ENCODE measurements around the gene KRT80.

The KRT80 gene

DNA sequence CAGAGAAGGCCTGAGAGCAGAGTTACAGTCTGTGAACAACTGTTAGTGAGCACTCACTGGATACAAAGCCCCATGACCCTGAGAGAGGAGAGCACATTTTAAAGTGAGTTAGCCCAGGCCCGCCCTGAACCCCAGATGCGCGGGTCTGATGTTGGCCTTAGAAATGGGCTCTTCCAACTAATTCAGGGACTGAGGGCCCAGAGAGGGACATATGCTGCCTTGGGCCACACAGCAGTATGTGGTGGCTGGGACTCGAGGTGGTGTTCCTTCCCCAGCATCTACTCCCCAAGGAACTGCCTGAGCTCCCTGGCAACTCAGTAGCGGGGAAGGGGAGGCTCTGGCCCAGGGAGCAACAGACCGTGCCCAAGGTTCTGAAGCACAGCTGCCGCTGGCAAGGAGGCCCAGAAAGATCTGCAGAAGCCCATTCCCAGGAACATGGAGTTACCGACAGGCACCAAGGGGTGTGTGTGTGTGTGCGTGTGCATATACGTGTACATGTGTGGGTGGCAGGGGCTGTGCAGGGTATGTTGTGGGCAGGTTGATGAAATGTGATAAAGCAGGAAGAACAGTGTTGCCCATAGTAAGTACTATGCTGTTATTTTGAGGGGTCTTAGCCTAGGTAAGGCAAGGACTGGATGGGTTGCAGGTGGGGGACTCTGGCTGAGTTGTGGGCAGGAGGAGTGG lies 40.5 kb downstream of the KRT80 start:
- DNase-seq: no peak

DNA sequence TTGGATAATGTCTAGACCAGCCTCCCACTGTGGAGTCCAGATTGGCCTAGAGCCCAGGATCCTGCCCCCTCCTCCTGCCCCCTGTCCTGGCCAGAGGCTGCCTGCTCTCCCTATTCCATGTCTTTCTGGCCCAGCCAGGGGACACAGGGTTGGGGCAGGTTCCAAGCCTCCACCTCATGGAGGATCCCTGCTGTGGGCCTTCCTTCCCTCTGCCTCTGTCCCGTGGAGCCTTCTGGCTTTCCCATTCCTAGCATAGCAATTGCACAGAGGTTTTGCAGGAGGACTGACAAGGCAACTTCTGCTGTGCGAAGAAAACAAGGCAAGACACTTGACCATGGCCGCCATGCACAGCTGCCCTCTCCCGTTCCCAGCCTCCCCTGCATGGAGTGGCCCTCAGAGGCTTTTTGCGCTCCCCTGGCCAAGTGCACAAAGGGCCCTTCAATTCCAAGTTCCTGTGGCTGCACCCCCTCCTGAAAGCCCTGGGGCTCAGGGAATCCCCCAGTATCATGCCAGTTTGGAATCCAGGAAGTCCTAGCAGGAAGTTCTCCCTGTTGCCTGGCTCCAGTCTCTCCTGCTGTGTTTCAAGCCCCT lies 42.1 kb downstream of the KRT80 start:
- DNase-seq: no peak

DNA sequence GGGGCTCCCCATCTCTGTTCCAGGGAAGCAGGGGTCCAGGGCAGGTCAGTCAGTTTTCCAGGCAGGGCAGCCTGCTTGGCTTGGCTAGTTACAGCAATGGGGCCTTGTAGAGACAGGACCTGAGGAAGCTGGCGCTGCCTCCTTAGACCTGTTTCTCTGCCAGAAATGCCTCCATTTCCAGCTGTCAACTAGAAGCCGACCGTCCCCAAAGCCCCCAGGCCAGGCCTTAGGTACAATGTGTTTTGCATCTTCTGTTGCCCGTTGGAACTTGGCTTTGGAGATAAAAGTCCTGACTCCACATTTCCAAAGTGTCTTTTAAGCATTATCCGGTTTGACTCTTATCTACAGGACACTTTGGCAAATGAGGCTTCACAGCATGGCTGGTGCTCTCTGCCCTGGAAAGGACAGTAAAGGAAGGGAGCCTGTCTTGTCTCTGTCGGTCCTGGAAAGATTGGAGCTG lies 42.6 kb downstream of the KRT80 start:
- DNase-seq: no peak

DNA sequence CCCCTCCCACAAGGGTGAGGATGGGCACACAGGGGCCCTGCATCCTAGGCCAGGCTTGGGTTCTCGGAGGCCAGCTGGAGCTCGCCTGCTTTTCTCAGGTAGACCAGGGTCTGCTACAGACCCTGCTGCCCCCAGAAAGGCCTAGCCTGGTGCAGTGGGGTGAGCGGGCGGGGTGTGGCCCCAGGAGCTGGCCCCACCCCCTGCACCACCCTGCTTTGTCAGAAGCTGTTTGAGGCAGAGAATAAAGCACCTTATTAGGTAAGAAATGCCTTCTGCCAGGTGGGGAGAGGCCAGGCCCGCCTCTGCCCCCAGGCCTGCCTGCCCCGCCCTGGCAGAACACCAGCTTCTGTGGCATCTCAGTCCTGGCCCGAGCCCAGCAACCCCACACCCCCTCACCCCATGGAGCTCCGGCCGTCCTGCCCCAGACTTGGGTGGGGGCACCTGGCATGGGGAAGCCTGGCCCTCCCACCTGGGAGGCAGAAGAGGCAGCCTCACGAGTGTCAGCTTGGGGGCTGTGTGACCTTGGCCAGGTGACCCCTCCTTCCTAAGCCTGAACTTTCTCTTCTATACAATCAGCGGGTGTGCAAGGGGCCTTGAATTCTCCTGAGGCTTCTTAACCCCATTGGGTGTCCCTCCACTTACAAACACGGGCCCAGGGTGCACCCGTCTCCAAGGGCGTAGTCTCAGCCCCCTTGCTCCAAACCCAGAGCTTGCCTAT lies 43.2 kb downstream of the KRT80 start:
- DNase-seq: no peak

DNA sequence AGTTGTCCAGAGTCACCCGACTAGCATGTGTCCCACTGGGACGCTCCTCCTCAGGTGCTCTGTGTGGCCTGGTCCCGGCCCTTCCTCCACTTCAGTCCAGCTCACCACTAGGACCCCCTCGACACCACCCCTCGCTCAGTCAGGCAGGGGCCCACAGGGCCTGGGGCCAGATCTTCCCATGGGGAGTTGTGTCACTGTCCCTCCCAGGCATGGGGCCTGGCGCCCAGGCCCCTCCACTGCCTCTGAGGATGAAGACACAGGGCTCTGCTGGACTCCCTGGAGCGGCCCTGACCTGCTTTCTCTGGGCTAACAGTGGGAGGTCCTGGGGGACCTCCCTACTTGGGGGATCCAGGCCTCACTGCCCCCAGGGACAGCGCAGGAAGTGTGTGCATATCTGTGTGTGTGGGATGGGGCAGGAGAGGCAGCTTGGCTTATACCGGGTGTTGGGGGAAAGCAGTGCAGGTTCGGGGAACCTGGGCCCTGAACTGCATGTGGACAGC lies 43.8 kb downstream of the KRT80 start:
- no peak for DNase-seq

DNA sequence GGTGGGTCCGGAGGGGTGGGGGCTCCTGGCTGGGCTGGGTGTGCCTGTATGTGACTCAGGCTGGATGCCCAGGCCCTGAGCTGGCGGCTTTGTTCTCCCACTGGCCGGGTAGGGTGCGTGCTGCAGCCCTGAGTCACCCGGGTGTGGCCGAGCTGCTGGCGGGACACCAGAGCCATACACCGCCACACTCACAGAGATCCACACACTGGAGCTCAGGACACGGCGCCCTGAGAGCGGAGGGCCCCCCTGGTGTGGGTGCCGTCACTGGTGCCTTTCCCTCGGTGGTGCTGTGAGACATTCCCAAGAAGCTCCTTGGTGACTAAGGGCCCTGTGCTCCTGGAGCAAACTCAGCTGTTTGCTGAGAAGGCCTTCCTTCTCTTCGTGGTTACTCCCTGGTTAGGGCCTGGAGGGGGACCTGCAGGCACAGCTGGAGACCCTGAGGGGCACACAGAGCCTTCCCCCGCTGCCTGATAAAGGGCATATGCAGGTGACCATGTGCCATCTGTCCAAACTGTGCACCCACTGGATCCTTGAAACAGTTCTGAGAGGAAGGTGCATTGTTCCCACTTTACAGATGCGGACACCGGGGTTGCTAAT lies 44.3 kb downstream of the KRT80 start:
- DNase-seq: no peak

DNA sequence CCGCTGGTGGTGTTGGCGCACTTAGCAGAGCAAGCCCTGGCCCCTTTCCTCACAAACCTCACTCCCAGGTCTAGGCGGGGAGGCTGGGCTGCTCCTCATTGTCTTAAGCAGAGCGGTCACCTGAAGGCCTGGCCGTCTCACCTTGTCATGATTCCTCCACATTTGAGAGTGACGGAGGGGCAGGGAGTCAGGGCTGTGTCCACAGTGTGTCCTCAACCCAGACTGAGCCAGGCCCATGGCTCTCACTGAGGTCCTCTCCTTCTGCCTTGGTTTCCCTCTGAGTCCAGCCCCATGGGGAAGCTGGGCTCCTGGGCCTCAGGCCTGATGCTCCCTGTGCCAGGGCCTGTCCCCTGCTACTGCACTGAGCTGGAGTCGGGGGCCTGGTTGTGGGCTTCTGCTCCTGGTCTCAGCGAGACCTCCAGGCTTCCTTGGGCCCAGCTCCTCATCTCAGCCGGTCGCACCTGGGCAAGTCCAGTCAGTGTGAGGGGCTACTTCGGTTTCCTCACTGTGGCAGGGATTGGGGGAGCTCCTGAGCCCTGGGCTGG lies 44.9 kb downstream of the KRT80 start:
- no peak for DNase-seq

DNA sequence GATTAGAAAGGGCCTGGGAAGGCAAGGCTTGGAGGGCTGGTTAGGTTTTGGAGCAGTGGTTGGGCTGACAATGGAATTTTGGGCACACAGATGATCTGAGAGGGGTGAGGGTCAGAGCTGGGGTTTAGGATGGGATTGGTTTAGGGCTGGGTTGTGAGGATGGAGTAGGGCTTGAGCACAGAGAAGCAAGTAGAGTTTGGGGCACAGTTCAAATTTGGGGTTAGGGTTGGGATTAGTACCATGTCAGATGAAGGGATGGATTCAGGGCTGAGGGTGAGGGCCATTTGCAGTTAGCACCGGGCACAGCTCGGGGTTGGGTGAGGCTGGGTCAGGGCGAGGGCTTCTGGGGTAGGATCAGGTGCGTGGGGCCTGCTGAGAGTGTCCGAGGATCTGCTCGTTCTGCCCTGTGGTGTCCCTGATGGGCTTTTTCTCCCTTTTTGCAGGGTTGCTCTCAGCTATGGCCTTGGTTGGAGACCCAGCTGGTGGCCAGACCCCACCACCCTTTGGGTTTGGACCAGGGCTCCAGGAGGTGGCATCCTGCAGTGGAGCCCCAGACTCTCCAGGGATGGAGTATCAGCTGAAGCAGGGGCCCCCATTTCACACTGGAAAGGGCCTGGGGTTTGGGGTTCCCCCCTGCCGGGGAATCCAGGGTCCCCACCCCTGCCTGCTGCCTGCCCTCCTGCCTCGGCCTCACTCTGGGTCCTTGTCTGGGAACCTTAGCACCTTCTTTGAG lies 45.6 kb downstream of the KRT80 start:
- no peak for DNase-seq

DNA sequence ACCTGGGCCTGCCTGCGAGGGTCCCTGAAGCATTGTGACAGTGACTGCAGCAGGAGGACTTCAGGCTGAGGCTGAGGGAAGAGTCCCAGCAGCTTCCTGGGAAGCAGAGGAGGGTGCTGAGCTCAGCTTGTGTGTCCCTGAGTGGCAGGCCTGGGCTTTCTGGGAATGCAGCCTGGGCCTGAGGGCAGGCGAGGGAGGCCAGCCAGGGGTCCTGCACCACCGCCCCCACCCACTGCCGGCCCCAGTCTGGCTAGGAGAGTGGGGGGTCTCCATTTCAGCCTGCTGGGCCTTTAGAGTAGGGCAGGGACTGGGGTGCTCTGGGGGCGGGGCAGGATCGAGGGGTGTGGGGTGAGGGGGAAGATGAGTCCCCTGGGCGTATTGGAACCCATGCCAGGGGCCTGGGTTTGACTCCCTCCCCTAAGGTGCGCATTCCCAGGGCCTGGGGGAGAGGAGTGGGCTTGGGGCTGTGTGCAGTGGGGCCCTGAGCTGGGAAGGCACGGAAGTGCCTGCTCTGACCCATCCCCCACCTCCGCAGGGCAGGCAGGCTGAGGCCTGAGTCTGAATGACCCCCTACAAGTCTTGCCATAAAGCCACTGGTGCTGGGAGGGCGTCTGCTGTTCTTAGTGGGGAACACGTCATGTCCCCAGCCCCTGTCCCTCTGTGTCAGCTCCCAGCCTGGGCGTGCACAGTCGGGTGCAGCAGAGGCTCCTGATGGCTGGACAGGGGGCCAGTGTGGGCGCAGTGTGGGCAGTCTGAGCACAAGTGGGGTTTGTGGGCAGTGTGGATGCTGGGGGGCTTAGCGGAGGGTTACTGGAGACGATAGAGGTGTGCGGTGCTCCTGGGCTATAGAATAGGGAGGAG lies 46.4 kb downstream of the KRT80 start:
- DNase-seq: no peak

DNA sequence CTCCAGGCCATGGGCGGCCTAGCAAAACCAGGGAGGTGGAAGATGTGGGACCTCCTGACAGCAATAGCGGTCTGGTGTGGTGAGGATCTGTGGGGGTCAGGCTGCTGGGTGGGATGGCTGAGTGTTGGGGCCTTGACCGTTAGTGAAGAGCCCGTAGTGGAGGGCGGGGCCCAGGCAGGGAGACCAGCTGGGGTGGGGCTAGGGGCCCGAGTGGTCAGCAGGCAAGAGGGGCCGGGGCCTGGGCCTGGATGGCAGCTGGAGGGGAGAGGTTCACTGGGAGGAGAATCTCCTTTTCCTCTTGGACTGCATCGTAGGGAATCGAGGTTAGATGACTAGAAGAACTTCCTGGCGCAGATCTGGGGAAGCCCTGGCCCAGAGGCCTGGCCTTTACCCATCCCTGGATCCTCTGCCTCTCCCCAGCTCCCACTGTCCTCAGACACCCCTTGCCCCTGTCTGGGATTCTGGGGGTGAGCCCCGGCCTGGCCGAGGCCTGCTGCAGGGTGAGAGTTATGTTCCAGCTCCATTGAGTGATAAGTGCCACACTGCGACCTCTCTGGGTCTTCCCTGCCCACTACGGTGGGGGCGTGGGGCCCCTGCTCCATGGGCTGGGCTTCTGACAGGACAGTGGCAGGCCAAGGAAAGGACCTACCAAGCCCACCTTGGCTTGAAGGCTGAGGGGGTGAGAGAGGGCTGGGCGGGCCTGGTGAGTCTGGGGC lies 47.1 kb downstream of the KRT80 start:
- DNase-seq: no peak

DNA sequence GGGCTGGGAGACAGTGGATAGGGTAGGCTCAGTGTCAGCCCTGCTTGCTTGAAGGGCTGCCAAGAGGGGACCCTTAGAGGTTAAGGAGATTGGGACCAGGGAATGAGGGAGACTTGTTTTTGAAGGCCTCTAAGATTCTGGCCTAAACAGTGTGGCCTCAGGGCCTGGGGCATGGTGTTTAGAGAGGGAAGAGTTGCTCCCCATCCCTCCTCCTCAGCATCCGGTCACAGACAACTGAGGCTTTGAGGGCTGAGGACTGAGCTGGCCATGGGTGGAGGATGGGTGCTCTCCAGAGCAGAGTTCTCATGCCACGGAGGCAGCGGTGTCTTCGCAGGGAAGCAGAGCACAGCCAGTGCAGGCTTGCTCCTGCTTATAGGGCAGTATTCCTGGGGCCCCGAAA lies 49.4 kb downstream of the KRT80 start:
- DNase-seq: no peak

DNA sequence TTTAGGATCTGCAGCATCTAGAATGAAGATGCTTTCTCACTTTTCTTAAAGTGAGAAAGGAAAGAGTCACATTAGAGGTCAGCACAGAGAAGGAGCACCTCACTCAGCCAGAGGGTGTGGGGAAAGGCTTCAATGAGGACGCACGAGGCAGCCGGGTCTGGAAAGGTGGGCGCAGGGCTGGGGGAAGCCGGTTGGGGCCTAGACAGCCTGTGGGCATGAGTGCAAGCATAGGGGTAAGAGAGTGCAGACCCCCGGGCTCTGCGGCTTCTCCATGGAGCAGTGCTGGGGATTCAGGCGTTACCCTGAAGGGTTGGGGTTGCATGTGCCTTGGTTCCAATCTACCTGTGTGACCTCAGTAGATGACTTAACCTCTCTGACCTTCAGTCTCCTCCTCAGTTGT lies 49.9 kb downstream of the KRT80 start:
- DNase-seq: no peak

DNA sequence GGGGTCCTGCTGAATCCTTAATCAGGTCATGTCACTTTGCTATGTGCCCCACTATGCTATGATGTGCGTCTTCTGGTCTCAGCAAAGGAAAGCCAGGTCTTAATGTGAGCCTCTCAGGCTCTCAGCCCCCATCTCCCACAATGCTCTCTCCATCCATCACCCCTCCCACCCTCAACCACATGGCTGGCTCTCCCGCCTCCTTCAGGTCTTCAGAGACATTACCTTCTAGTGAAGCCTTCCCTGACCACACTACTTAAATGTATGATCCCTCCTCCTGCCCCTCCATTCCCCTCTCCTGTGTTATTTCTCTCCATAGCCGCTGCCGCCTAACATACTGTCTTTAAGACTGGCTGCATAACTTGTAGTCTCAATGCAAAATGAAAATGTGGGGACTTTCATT lies 50.5 kb downstream of the KRT80 start:
- DNase-seq: no peak

DNA sequence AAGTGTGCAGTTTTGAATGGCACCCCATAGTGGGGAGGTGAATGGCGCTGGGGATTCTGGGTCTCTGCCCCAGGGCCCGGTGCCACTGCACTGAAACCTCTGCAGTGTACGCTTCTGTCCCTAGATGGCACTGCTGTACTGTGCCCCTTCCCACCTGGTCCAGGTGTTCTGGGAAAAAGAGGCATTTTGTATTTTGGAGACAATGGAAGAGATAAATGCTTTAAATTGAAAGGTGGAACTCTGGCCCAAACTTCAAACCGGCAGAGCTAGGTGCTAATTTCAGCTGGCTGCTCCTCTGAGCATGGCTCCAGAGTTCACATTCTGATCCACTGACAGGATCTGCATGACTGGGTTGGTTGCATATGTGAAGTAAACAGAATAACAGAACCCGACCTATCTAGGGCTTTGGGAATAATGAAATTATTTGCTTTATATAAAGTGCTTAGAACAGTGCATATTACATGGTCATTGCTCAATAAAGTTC lies 52.2 kb downstream of the KRT80 start:
- DNase-seq: peak; percentile 44

DNA sequence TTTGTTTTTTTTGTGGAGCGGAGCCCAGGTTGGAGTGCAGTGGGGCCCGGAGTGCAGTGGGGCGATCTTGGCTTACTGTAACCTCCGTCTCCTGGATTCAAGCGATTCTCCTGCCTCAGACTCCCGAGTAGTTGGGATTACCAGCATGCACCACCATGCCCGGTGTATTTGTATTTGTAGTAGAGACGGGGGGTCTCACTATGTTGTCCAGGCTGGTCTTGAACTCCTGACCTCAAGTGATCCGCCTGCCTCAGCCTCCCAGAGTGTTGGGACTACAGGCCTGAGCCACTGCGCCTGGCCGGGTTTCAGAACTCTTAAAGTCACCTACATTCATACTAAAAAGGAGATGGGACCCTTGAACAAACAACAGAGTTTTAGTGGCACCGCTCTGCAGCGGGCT lies 52.7 kb downstream of the KRT80 start:
- DNase-seq: no peak

DNA sequence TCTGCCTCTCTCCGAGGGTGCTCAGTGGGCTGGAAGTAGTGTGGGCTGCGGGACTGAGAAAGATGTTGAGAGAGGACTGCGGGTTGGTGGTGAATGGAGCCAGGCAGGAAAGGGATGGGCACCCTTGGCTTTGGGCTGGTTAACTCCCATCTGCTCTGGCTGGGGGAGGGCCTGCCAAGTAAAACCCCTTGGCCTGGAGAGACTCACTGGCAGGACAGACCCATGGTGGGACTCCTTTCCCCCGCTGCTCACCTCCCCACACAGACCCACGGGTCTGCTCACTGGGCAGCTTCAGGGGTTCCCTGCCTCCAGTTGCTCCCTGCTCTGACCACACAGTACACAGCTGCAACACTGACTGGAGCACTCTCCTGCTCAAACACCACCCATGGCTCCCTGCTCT lies 54.1 kb downstream of the KRT80 start:
- DNase-seq: no peak

DNA sequence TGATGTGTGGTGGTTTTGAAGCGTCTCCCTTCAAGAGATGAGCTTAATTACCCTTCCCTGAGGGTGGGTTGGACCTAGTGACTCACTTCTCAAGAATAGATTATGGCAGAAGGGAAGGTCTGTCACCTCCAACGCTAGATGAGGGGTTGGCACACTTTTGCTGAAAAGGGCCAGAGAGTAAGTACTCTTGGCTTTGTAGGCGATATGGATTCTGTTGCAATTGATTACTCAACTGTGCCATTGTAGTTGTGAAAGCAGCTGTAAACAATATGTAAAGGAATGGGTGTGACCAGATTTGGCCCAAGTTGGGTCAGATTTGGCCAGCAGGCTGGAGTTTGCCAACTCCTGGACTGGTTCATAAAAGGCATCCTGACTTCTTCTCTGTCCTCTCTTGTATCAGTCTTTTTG lies 59.1 kb downstream of the KRT80 start:
- no peak for DNase-seq

DNA sequence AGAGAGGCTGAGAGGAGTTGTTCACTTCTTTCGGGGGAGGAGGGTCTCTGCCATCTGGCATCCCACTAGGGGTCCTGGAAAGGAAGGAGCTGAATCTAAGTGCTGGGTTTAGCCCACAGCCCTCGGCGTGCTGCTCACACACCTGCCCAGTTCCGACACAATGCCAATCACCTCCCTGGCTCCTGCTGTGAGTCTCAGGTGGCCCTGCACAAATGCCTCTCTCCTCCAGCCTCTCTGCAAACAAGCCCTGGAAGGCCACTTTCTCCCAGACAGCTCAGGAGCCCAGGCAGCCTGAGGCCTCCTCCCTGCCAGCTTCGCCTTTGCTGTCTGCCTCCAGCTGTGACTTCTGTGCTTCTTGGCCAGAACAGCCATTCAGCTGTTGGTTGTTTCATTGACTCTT lies 61.1 kb downstream of the KRT80 start:
- DNase-seq: peak; percentile 14

DNA sequence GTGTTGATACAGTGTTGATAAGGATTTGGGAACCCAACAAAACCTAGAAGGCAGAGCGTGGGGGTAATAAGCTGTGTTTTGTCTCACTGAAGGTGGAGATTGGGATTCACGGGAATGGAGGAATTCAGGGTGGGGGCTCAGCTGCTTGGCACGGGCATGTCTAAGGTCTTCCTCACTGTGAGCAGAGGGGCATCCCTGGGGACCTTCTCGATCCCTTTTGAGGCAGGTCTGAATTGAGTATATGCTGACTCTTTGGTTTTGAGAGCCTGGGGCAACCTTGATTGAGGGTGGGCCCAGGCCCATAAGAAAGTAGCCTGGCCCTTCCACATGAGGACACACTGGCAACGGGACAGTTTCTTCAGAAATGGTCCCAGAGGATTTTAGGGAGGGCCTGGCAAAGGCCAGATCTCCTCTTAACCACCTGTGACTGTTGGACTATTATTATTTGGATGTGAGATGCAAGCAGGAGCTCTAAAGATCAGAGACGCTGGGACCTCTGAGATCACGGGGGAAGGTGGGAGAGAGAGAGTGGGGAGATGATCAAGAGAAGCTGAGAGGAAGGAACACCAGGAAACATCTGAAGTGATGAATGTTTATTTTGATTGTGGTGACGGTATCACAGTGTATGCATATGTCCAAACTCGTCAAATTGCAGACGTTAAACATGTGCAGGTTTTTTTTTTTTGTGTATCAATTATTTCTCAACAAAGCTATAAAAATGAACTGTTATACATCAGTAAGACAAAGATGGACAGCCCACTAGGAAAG lies 63.9 kb downstream of the KRT80 start:
- DNase-seq: no peak

All from NCI-H1105 treated with DMSO at 0.1 percent for 48 hours (cell line).